ENCODE results near the gene EDARADD. TPM values are rescaled to one million over a fixed set of nuclear protein-coding genes. Genes with fewer than 3 reads are reported as not detected.

Gene EDARADD
- total RNA-seq, 1 experiment from 2014 or later = 0.30 TPM

DNA sequence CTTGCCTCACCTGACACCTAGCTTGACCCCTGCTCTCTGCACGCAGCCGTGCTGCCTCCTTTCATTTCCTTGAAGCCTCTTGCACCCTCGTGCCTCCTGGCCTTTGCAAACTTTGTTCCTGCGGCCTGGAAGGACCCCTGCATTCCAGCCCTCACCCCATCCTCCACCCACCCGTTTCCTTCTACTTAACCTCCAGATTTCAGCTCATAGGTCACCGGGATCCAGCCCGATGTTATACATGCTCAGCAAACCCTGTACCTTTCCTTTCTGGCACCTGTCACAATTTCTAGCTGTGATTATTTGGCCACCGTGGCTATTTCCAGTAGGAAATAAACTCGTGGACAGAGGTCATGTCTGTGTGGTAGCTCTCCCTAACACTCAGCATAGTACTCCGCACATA is 4.5 kb downstream of the EDARADD start:
- Histone ChIP-seq H4K20me1 (ENCODE audit: insufficient read depth) (no peaks in the 10 kb centered on the region), H3K4me1 (ENCODE audit: control insufficient read depth in 1 of 2, insufficient read depth in 2 of 2, low read length in 2 of 2) (no peaks in the 10 kb centered on the region; a peak in 1 of 4 replicates), H3K4me3 (replicated peaks in 1 of 2; ENCODE audit: low read depth in 1 of 2, low read length in 2 of 2) (no peak overlapping the region), H3K9ac (ENCODE audit: low read length) (no peak overlapping the region), H3K27ac (ENCODE audit: low read depth, low read length) (no peak overlapping the region), H3K9me3 (ENCODE audit: control insufficient read depth in 1 of 2, insufficient read depth in 1 of 2, low read depth in 1 of 2, low read length in 2 of 2) (no peaks in the 10 kb centered on the region), H3K27me3 (ENCODE audit: insufficient read depth, low read length) (no peaks in the 10 kb centered on the region), H3K79me2 (ENCODE audit: insufficient read depth, low read length) (no peaks in the 10 kb centered on the region), H3K9me2 (ENCODE audit: insufficient read depth) (no peaks in the 10 kb centered on the region), H3K4me2 (ENCODE audit: low read length) (no peak overlapping the region), H3K36me3 (ENCODE audit: control insufficient read depth in 1 of 2, insufficient read depth in 2 of 2, low read length in 2 of 2) (no peaks in the 10 kb centered on the region), H2AFZ (ENCODE audit: low read depth, low read length, poor library complexity, severe bottlenecking) (no peak overlapping the region)
- ChIA-PET RAD21 (ENCODE audit: low non-redundant PET in 1 of 2, low total read pairs in 2 of 2, uncharacterized antibody in 2 of 2, unreplicated experiment in 2 of 2) (no interaction called here), POLR2A (no interaction called here), CTCF (no interaction called here)
- no TSS peak for BruUV-seq (replicated peaks)
- ATAC-seq (no peak), DNase-seq (ENCODE audit: low read depth, low spot score) (no peak)
- intact Hi-C loops (cut with micrococcal nuclease) = no loop called here
- TF ChIP-seq ZNF274 (IDR thresholded peaks at IDR 0.05; ENCODE audit: low read depth, low read length) (no peak), SRF (IDR thresholded peaks at IDR 0.05; ENCODE audit: low read depth) (no peak), YY1 (IDR thresholded peaks at IDR 0.05; ENCODE audit: extremely low read depth, insufficient replicate concordance, low read depth, low read length) (no peak), POLR2A (IDR thresholded peaks at IDR 0.05; ENCODE audit: borderline replicate concordance, extremely low read depth, insufficient read depth, insufficient read length) (no peak), JUND (IDR thresholded peaks at IDR 0.05) (no peak), EZH2phosphoT487 (IDR thresholded peaks at IDR 0.05; ENCODE audit: borderline replicate concordance) (no peak), TCF7L2 (IDR thresholded peaks at IDR 0.05; ENCODE audit: borderline replicate concordance, extremely low read depth, insufficient read depth, insufficient read length) (no peak), ZFX (IDR thresholded peaks at IDR 0.05) (no peak), ELF1 (IDR thresholded peaks at IDR 0.05; ENCODE audit: borderline replicate concordance, low read depth) (no peak), POLR2AphosphoS5 (IDR thresholded peaks at IDR 0.05; ENCODE audit: low read depth, low read length) (no peak)

DNA sequence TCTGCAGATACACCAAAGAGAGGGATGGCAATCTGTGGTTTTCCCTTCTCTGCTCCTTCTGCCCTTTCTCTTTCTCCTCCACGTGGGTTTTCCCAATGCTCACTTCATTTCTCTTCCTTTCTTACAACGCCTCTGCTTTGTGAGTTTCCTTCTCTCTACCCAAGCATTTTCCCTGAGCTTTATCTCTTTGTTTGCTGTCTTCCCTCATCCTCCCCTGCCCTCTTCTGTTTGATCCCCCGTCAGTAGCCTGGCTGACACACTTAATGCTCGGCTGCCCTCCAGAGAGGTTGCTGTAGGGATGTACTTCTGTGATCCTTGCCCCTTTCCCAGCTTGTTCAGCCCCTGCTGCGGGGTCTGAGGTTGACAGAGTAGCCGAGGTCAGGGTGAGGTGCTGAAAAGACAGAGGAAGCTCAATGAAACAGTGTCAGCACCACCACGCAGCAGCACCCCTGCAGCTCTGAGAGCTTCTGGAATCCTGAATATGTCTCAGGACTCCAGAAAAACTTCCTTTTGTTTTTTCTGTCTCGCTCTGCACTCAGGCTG is 6.0 kb downstream of the EDARADD start:
- Histone ChIP-seq H3K4me2 (ENCODE audit: low read length) (no peak overlapping the region), H3K9me2 (ENCODE audit: insufficient read depth) (no peaks in the 10 kb centered on the region)

More for the DNA sequence above, 6.0 kb downstream of the EDARADD start:
- TF ChIP-seq, protein P1, sequence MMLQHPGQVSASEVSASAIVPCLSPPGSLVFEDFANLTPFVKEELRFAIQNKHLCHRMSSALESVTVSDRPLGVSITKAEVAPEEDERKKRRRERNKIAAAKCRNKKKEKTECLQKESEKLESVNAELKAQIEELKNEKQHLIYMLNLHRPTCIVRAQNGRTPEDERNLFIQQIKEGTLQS (IDR thresholded peaks at IDR 0.05) = no peak
- ChIA-PET POLR2A (no interaction called here), CTCF (no interaction called here), RAD21 (ENCODE audit: low non-redundant PET in 1 of 2, low total read pairs in 2 of 2, uncharacterized antibody in 2 of 2, unreplicated experiment in 2 of 2) (no interaction called here)
- Histone ChIP-seq H3K27me3 (ENCODE audit: insufficient read depth, low read length) (no peaks in the 10 kb centered on the region), H3K4me1 (ENCODE audit: control insufficient read depth in 1 of 2, insufficient read depth in 2 of 2, low read length in 2 of 2) (no peaks in the 10 kb centered on the region; a peak in 1 of 4 replicates), H4K20me1 (ENCODE audit: insufficient read depth) (no peaks in the 10 kb centered on the region), H3K79me2 (ENCODE audit: insufficient read depth, low read length) (no peaks in the 10 kb centered on the region), H3K9ac (ENCODE audit: low read length) (no peak overlapping the region), H3K4me3 (replicated peaks in 1 of 2; ENCODE audit: low read depth in 1 of 2, low read length in 2 of 2) (no peak overlapping the region), H3K27ac (ENCODE audit: low read depth, low read length) (no peak overlapping the region), H2AFZ (ENCODE audit: low read depth, low read length, poor library complexity, severe bottlenecking) (no peak overlapping the region), H3K9me3 (ENCODE audit: control insufficient read depth in 1 of 2, insufficient read depth in 1 of 2, low read depth in 1 of 2, low read length in 2 of 2) (no peaks in the 10 kb centered on the region), H3K36me3 (ENCODE audit: control insufficient read depth in 1 of 2, insufficient read depth in 2 of 2, low read length in 2 of 2) (no peaks in the 10 kb centered on the region)
- no peak for ATAC-seq
- no TSS peak for BruUV-seq (replicated peaks)
- intact Hi-C loops (cut with micrococcal nuclease) = no loop called here
- DNase-seq (ENCODE audit: low read depth, low spot score) = no peak

Measured in HCT116 (cell line).